ENCODE data around the gene OSTF1. TPM values are rescaled to one million over a fixed set of nuclear protein-coding genes. Genes with fewer than 3 reads are reported as not detected.

OSTF1 gene
- total RNA-seq, 1 experiment from 2014 or later = 17.8 TPM

DNA sequence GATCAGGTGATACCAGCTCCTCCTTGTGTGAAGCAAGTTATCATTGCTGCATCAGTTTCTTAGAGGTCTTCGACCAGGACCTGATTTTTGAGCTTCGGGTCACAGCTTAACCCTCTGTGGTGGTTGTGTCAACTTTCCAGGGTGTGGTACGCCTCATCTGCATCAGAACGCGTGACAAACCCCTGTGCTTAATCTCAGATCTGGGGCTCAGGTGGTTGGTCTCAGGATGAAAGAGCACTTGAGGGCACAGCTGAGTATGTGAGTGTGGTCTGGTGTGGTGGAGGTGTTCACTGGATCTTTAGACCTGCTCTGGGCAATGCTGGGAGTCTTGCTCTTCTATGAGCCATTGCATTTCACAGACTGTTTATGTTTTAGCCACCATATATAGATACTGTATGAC is 64.1 kb downstream of the OSTF1 start:
- POLR2A ChIA-PET = no interaction called here
- no peaks in the 10 kb centered on the region for H3K9me3 Mint-ChIP-seq
- CTCF ChIA-PET = no interaction called here

More for the DNA sequence above, 64.1 kb downstream of the OSTF1 start:
- no peaks in the 10 kb centered on the region for H3K36me3 Mint-ChIP-seq
- no peak for DNase-seq (ENCODE audit: low spot score)
- no peak overlapping the region for H3K4me3 Mint-ChIP-seq
- TF ChIP-seq NR2C2 (CRISPR knock-in tag; IDR thresholded peaks at IDR 0.05) = no peak
- TF ChIP-seq, protein P1, sequence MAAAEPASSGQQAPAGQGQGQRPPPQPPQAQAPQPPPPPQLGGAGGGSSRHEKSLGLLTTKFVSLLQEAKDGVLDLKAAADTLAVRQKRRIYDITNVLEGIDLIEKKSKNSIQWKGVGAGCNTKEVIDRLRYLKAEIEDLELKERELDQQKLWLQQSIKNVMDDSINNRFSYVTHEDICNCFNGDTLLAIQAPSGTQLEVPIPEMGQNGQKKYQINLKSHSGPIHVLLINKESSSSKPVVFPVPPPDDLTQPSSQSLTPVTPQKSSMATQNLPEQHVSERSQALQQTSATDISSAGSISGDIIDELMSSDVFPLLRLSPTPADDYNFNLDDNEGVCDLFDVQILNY (CRISPR knock-in tag; IDR thresholded peaks at IDR 0.05) = no peak
- TF ChIP-seq RELA (CRISPR knock-in tag; IDR thresholded peaks at IDR 0.05; ENCODE audit: borderline replicate concordance) = no peak
- TF ChIP-seq ELF4 (CRISPR knock-in tag; IDR thresholded peaks at IDR 0.05; ENCODE audit: low read depth) = no peak
- no peak for TF ChIP-seq NFATC4 (CRISPR knock-in tag; IDR thresholded peaks at IDR 0.05)
- TF ChIP-seq, protein P2, sequence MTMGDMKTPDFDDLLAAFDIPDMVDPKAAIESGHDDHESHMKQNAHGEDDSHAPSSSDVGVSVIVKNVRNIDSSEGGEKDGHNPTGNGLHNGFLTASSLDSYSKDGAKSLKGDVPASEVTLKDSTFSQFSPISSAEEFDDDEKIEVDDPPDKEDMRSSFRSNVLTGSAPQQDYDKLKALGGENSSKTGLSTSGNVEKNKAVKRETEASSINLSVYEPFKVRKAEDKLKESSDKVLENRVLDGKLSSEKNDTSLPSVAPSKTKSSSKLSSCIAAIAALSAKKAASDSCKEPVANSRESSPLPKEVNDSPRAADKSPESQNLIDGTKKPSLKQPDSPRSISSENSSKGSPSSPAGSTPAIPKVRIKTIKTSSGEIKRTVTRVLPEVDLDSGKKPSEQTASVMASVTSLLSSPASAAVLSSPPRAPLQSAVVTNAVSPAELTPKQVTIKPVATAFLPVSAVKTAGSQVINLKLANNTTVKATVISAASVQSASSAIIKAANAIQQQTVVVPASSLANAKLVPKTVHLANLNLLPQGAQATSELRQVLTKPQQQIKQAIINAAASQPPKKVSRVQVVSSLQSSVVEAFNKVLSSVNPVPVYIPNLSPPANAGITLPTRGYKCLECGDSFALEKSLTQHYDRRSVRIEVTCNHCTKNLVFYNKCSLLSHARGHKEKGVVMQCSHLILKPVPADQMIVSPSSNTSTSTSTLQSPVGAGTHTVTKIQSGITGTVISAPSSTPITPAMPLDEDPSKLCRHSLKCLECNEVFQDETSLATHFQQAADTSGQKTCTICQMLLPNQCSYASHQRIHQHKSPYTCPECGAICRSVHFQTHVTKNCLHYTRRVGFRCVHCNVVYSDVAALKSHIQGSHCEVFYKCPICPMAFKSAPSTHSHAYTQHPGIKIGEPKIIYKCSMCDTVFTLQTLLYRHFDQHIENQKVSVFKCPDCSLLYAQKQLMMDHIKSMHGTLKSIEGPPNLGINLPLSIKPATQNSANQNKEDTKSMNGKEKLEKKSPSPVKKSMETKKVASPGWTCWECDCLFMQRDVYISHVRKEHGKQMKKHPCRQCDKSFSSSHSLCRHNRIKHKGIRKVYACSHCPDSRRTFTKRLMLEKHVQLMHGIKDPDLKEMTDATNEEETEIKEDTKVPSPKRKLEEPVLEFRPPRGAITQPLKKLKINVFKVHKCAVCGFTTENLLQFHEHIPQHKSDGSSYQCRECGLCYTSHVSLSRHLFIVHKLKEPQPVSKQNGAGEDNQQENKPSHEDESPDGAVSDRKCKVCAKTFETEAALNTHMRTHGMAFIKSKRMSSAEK (CRISPR knock-in tag; IDR thresholded peaks at IDR 0.05; ENCODE audit: borderline replicate concordance) = no peak
- TF ChIP-seq TEAD4 (CRISPR knock-in tag; IDR thresholded peaks at IDR 0.05) = no peak
- TF ChIP-seq SOX15 (CRISPR knock-in tag; IDR thresholded peaks at IDR 0.05) = no peak
- TF ChIP-seq NFYB (CRISPR knock-in tag; conservative IDR thresholded peaks at IDR 0.05; ENCODE audit: low read depth) = no peak
- TF ChIP-seq, protein P3, sequence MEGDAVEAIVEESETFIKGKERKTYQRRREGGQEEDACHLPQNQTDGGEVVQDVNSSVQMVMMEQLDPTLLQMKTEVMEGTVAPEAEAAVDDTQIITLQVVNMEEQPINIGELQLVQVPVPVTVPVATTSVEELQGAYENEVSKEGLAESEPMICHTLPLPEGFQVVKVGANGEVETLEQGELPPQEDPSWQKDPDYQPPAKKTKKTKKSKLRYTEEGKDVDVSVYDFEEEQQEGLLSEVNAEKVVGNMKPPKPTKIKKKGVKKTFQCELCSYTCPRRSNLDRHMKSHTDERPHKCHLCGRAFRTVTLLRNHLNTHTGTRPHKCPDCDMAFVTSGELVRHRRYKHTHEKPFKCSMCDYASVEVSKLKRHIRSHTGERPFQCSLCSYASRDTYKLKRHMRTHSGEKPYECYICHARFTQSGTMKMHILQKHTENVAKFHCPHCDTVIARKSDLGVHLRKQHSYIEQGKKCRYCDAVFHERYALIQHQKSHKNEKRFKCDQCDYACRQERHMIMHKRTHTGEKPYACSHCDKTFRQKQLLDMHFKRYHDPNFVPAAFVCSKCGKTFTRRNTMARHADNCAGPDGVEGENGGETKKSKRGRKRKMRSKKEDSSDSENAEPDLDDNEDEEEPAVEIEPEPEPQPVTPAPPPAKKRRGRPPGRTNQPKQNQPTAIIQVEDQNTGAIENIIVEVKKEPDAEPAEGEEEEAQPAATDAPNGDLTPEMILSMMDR (IDR thresholded peaks at IDR 0.05) = no peak
- TF ChIP-seq ZNF232 (CRISPR knock-in tag; IDR thresholded peaks at IDR 0.05) = no peak
- no peak for TF ChIP-seq ZNF317 (CRISPR knock-in tag; IDR thresholded peaks at IDR 0.05; ENCODE audit: borderline replicate concordance, low read depth)
- no peak for TF ChIP-seq FOXJ3 (CRISPR knock-in tag; IDR thresholded peaks at IDR 0.05; ENCODE audit: borderline replicate concordance)
- no peak for TF ChIP-seq SP1 (CRISPR knock-in tag; conservative IDR thresholded peaks at IDR 0.05)
- TF ChIP-seq, protein P4, sequence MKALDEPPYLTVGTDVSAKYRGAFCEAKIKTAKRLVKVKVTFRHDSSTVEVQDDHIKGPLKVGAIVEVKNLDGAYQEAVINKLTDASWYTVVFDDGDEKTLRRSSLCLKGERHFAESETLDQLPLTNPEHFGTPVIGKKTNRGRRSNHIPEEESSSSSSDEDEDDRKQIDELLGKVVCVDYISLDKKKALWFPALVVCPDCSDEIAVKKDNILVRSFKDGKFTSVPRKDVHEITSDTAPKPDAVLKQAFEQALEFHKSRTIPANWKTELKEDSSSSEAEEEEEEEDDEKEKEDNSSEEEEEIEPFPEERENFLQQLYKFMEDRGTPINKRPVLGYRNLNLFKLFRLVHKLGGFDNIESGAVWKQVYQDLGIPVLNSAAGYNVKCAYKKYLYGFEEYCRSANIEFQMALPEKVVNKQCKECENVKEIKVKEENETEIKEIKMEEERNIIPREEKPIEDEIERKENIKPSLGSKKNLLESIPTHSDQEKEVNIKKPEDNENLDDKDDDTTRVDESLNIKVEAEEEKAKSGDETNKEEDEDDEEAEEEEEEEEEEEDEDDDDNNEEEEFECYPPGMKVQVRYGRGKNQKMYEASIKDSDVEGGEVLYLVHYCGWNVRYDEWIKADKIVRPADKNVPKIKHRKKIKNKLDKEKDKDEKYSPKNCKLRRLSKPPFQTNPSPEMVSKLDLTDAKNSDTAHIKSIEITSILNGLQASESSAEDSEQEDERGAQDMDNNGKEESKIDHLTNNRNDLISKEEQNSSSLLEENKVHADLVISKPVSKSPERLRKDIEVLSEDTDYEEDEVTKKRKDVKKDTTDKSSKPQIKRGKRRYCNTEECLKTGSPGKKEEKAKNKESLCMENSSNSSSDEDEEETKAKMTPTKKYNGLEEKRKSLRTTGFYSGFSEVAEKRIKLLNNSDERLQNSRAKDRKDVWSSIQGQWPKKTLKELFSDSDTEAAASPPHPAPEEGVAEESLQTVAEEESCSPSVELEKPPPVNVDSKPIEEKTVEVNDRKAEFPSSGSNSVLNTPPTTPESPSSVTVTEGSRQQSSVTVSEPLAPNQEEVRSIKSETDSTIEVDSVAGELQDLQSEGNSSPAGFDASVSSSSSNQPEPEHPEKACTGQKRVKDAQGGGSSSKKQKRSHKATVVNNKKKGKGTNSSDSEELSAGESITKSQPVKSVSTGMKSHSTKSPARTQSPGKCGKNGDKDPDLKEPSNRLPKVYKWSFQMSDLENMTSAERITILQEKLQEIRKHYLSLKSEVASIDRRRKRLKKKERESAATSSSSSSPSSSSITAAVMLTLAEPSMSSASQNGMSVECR (CRISPR knock-in tag; IDR thresholded peaks at IDR 0.05; ENCODE audit: borderline replicate concordance) = no peak
- TF ChIP-seq, protein P5, sequence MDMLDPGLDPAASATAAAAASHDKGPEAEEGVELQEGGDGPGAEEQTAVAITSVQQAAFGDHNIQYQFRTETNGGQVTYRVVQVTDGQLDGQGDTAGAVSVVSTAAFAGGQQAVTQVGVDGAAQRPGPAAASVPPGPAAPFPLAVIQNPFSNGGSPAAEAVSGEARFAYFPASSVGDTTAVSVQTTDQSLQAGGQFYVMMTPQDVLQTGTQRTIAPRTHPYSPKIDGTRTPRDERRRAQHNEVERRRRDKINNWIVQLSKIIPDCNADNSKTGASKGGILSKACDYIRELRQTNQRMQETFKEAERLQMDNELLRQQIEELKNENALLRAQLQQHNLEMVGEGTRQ (CRISPR knock-in tag; IDR thresholded peaks at IDR 0.05) = no peak
- no peak for TF ChIP-seq ESRRA (CRISPR knock-in tag; IDR thresholded peaks at IDR 0.05; ENCODE audit: borderline replicate concordance)
- no peak for TF ChIP-seq MXD4 (CRISPR knock-in tag; IDR thresholded peaks at IDR 0.05; ENCODE audit: borderline replicate concordance)
- H3K27me3 Mint-ChIP-seq (ENCODE audit: low read depth) = no peaks in the 10 kb centered on the region
- no peak for ATAC-seq
- H3K27ac Mint-ChIP-seq = 0 out of 2 replicates have a peak overlapping the region, but pooled peaks have one; percentile 29
- no peaks in the 10 kb centered on the region for H3K4me1 Mint-ChIP-seq

All from WTC11 (cell line).